ENCODE measurements around the gene SPTBN1.

Gene SPTBN1

GRCh38 chr2:54557211-54557600, 101.1 kb downstream of the SPTBN1 start:
- H3K4me1 ChIP-seq (ENCODE audit: control insufficient read depth, insufficient read depth, low read length, poor library complexity, severe bottlenecking) = peaks cover 5% of the 10 kb centered on the region
- DNase-seq = no peak
- peak overlapping the region; percentile 96 for H3K4me3 ChIP-seq (ENCODE audit: insufficient read depth, low read depth, low read length, poor library complexity, severe bottlenecking)
- H3K27ac ChIP-seq (ENCODE audit: insufficient read depth, low read length, poor library complexity, severe bottlenecking) = peak overlapping the region; percentile 88
- no peaks in the 10 kb centered on the region for H3K27me3 ChIP-seq (replicated peaks; ENCODE audit: control insufficient read depth, insufficient read depth, low read length, poor library complexity, severe bottlenecking)
- H3K9me3 ChIP-seq (ENCODE audit: control insufficient read depth, low read length) = no peaks in the 10 kb centered on the region
- no peaks in the 10 kb centered on the region for H3K36me3 ChIP-seq (ENCODE audit: control insufficient read depth, insufficient read depth, low read length)

- H3K36me3 ChIP-seq (ENCODE audit: control insufficient read depth, insufficient read depth, low read length) = no peaks in the 10 kb centered on the region
- H3K4me1 ChIP-seq (ENCODE audit: control insufficient read depth, insufficient read depth, low read length, poor library complexity, severe bottlenecking) = peaks cover 10% of the 10 kb centered on the region
- H3K4me3 ChIP-seq (ENCODE audit: insufficient read depth, low read depth, low read length, poor library complexity, severe bottlenecking) = peak overlapping the region; percentile 96
- DNase-seq = peak; percentile 54 to 64 (median 63)
- H3K27ac ChIP-seq (ENCODE audit: insufficient read depth, low read length, poor library complexity, severe bottlenecking) = peak overlapping the region; percentile 88
- H3K27me3 ChIP-seq (replicated peaks; ENCODE audit: control insufficient read depth, insufficient read depth, low read length, poor library complexity, severe bottlenecking) = no peaks in the 10 kb centered on the region
- no peaks in the 10 kb centered on the region for H3K9me3 ChIP-seq (ENCODE audit: control insufficient read depth, low read length)
Observed at GRCh38 chr2:54557601-54558187, 101.6 kb downstream of the SPTBN1 start.

- Histone ChIP-seq H3K4me3 (ENCODE audit: insufficient read depth, low read depth, low read length, poor library complexity, severe bottlenecking) (peak overlapping the region; percentile 96), H3K9me3 (ENCODE audit: control insufficient read depth, low read length) (no peaks in the 10 kb centered on the region), H3K27me3 (replicated peaks; ENCODE audit: control insufficient read depth, insufficient read depth, low read length, poor library complexity, severe bottlenecking) (no peaks in the 10 kb centered on the region), H3K27ac (ENCODE audit: insufficient read depth, low read length, poor library complexity, severe bottlenecking) (peak overlapping the region; percentile 88), H3K4me1 (ENCODE audit: control insufficient read depth, insufficient read depth, low read length, poor library complexity, severe bottlenecking) (peaks cover 13% of the 10 kb centered on the region), H3K36me3 (ENCODE audit: control insufficient read depth, insufficient read depth, low read length) (no peaks in the 10 kb centered on the region)
- DNase-seq = peak; percentile 44 to 60 (median 57)
Observed at GRCh38 chr2:54558188-54559005, 102.3 kb downstream of the SPTBN1 start.

- peak overlapping the region; percentile 96 for H3K4me3 ChIP-seq (ENCODE audit: insufficient read depth, low read depth, low read length, poor library complexity, severe bottlenecking)
- no peaks in the 10 kb centered on the region for H3K9me3 ChIP-seq (ENCODE audit: control insufficient read depth, low read length)
- no peaks in the 10 kb centered on the region for H3K36me3 ChIP-seq (ENCODE audit: control insufficient read depth, insufficient read depth, low read length)
- peaks cover 13% of the 10 kb centered on the region for H3K4me1 ChIP-seq (ENCODE audit: control insufficient read depth, insufficient read depth, low read length, poor library complexity, severe bottlenecking)
- H3K27ac ChIP-seq (ENCODE audit: insufficient read depth, low read length, poor library complexity, severe bottlenecking) = peak overlapping the region; percentile 88
- no peaks in the 10 kb centered on the region for H3K27me3 ChIP-seq (replicated peaks; ENCODE audit: control insufficient read depth, insufficient read depth, low read length, poor library complexity, severe bottlenecking)
- no peak for DNase-seq
Observed at GRCh38 chr2:54559006-54559445, 102.9 kb downstream of the SPTBN1 start.

- no peak for DNase-seq
- Histone ChIP-seq H3K4me1 (ENCODE audit: control insufficient read depth, insufficient read depth, low read length, poor library complexity, severe bottlenecking) (peaks cover 13% of the 10 kb centered on the region), H3K36me3 (ENCODE audit: control insufficient read depth, insufficient read depth, low read length) (no peaks in the 10 kb centered on the region)
Observed at GRCh38 chr2:54559593-54560145, 103.5 kb downstream of the SPTBN1 start.

GRCh38 chr2:54560146-54560881, 104.2 kb downstream of the SPTBN1 start:
- peak in 1 of 3 donors; percentile 9 for DNase-seq
- Histone ChIP-seq H3K4me1 (ENCODE audit: control insufficient read depth, insufficient read depth, low read length, poor library complexity, severe bottlenecking) (peaks cover 18% of the 10 kb centered on the region), H3K9me3 (ENCODE audit: control insufficient read depth, low read length) (no peaks in the 10 kb centered on the region)

More at GRCh38 chr2:54559593-54560145, 103.5 kb downstream of the SPTBN1 start:
- Histone ChIP-seq H3K27ac (ENCODE audit: insufficient read depth, low read length, poor library complexity, severe bottlenecking) (peak overlapping the region; percentile 88), H3K4me3 (ENCODE audit: insufficient read depth, low read depth, low read length, poor library complexity, severe bottlenecking) (peak overlapping the region; percentile 96), H3K9me3 (ENCODE audit: control insufficient read depth, low read length) (no peaks in the 10 kb centered on the region), H3K27me3 (replicated peaks; ENCODE audit: control insufficient read depth, insufficient read depth, low read length, poor library complexity, severe bottlenecking) (no peaks in the 10 kb centered on the region)

GRCh38 chr2:54561010-54561409, 104.9 kb downstream of the SPTBN1 start:
- H3K4me3 ChIP-seq (ENCODE audit: insufficient read depth, low read depth, low read length, poor library complexity, severe bottlenecking) = peak overlapping the region; percentile 96
- no peak for DNase-seq
- H3K36me3 ChIP-seq (ENCODE audit: control insufficient read depth, insufficient read depth, low read length) = no peaks in the 10 kb centered on the region
- peak overlapping the region; percentile 88 for H3K27ac ChIP-seq (ENCODE audit: insufficient read depth, low read length, poor library complexity, severe bottlenecking)
- no peaks in the 10 kb centered on the region for H3K27me3 ChIP-seq (replicated peaks; ENCODE audit: control insufficient read depth, insufficient read depth, low read length, poor library complexity, severe bottlenecking)
- no peaks in the 10 kb centered on the region for H3K9me3 ChIP-seq (ENCODE audit: control insufficient read depth, low read length)
- peaks cover 18% of the 10 kb centered on the region for H3K4me1 ChIP-seq (ENCODE audit: control insufficient read depth, insufficient read depth, low read length, poor library complexity, severe bottlenecking)

More at GRCh38 chr2:54560146-54560881, 104.2 kb downstream of the SPTBN1 start:
- H3K36me3 ChIP-seq (ENCODE audit: control insufficient read depth, insufficient read depth, low read length) = no peaks in the 10 kb centered on the region
- peak overlapping the region; percentile 88 for H3K27ac ChIP-seq (ENCODE audit: insufficient read depth, low read length, poor library complexity, severe bottlenecking)
- H3K27me3 ChIP-seq (replicated peaks; ENCODE audit: control insufficient read depth, insufficient read depth, low read length, poor library complexity, severe bottlenecking) = no peaks in the 10 kb centered on the region
- peak overlapping the region; percentile 96 for H3K4me3 ChIP-seq (ENCODE audit: insufficient read depth, low read depth, low read length, poor library complexity, severe bottlenecking)

- Histone ChIP-seq H3K4me3 (ENCODE audit: insufficient read depth, low read depth, low read length, poor library complexity, severe bottlenecking) (no peak overlapping the region), H3K27ac (ENCODE audit: insufficient read depth, low read length, poor library complexity, severe bottlenecking) (no peak overlapping the region), H3K27me3 (replicated peaks; ENCODE audit: control insufficient read depth, insufficient read depth, low read length, poor library complexity, severe bottlenecking) (no peaks in the 10 kb centered on the region), H3K36me3 (ENCODE audit: control insufficient read depth, insufficient read depth, low read length) (no peaks in the 10 kb centered on the region), H3K4me1 (ENCODE audit: control insufficient read depth, insufficient read depth, low read length, poor library complexity, severe bottlenecking) (peaks cover 32% of the 10 kb centered on the region), H3K9me3 (ENCODE audit: control insufficient read depth, low read length) (no peaks in the 10 kb centered on the region)
- DNase-seq = no peak
Observed at GRCh38 chr2:54564439-54564838, 108.3 kb downstream of the SPTBN1 start.

- DNase-seq = no peak
- Histone ChIP-seq H3K27ac (ENCODE audit: insufficient read depth, low read length, poor library complexity, severe bottlenecking) (no peak overlapping the region), H3K27me3 (replicated peaks; ENCODE audit: control insufficient read depth, insufficient read depth, low read length, poor library complexity, severe bottlenecking) (no peaks in the 10 kb centered on the region), H3K4me1 (ENCODE audit: control insufficient read depth, insufficient read depth, low read length, poor library complexity, severe bottlenecking) (peaks cover 43% of the 10 kb centered on the region), H3K9me3 (ENCODE audit: control insufficient read depth, low read length) (no peaks in the 10 kb centered on the region), H3K36me3 (ENCODE audit: control insufficient read depth, insufficient read depth, low read length) (no peaks in the 10 kb centered on the region), H3K4me3 (ENCODE audit: insufficient read depth, low read depth, low read length, poor library complexity, severe bottlenecking) (no peak overlapping the region)
Observed at GRCh38 chr2:54565551-54565950, 109.4 kb downstream of the SPTBN1 start.

Measured in effector memory CD4-positive, alpha-beta T cell (primary cell).